NCI-H1105 treated with DMSO at 0.1 percent for 48 hours (cell line): ENCODE results near the gene KRTAP5-10.
A peak's percentile ranks its signal among the peaks of the same experiment; 100 is the strongest.
"Not testable (repeated sequence)": the region's sequence is repeated elsewhere in the genome, so short reads cannot be mapped to it uniquely, and the experiment has no call there.

Experiments
- DNase-seq: peaks from one replicate; lab custom pipeline; 2025; lab: John Stamatoyannopoulos, UW

Gene KRTAP5-10

GRCh38 chr11:71572811-71573210, 7.4 kb downstream of the KRTAP5-10 start:
- no peak for DNase-seq

DNA sequence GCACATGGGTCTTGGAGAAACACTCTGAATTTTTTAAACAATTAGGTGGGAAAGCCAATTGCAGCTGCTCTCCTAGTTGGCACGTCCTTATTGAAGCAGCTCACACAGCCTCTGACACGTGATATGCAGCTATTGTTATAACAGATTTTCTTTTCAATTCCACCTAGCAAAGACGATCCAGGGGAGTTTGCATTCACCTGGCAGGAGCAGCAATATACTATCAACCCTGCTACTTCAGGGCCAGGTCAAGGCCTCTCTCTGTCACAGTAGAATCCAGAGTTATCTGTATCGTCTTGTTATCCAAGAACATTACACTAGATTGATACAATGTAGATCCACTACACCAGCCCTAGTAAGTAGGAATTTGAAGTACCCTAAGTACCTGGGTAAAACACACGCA, 9.1 kb downstream of the KRTAP5-10 start:
- DNase-seq: peak; percentile 3

- DNase-seq: no peak
These were observed 10.5 kb downstream of the KRTAP5-10 start for GRCh38 chr11:71575723-71576424.

DNA sequence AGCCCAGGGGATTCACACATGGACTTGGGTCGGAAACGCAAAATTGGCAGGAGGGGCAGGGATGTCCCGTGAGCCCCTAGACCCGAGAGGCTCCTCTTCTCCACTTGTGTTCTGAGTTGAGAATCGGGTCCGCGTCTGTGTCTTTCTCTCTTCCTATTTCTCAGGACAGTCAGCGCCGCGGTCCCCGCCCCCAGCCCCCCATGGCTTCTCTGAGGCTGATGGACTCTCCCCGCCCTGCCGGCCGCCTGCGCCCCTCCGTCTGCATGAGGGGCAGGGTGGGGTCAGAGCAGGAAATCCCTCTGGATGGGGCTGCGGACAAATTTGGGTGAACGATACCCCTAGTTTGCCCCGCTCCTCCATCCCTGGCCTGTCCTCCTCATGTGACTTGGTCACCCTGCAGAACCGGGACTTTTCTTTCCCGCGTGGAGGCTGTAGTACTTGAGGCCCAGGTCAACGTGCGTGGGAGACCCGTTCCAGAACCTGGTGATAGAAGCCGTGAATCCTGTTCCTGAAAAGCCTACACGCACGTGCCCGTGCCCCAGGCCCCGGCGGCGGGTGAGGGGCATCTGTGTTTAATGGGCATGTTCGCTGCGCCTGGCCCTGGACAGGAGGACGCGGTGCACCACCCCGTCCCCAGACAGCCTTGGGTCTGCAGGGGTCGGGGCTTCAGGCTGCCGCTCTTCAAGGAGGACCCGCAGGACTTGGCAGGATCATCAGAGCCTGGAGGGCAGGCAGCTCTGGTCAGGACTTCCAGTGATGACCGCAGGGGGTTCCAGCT, 11.5 kb downstream of the KRTAP5-10 start:
- not testable (repeated sequence) for DNase-seq

- DNase-seq: no peak
These were observed 12.2 kb downstream of the KRTAP5-10 start for GRCh38 chr11:71577469-71578004.

DNA sequence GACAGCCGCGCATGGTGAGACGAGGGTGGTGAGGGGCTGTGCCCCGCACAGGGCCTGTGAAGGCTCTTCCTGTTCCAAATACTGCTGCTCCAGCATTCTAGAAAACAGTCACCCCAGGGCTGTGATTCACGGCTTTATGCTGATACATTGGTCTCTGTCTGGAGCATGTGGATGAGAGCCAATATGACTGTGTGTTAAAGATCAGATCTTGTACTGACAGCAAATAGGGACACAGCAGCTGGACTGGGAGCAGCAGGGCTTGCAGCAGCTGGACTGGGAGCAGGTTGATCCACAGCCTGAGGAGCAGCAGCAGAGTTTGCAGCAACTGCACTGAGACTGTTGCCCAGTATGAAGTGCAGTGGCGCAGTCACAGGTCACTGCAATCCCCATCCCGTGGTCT, 14.2 kb downstream of the KRTAP5-10 start:
- not testable (repeated sequence) for DNase-seq

DNA sequence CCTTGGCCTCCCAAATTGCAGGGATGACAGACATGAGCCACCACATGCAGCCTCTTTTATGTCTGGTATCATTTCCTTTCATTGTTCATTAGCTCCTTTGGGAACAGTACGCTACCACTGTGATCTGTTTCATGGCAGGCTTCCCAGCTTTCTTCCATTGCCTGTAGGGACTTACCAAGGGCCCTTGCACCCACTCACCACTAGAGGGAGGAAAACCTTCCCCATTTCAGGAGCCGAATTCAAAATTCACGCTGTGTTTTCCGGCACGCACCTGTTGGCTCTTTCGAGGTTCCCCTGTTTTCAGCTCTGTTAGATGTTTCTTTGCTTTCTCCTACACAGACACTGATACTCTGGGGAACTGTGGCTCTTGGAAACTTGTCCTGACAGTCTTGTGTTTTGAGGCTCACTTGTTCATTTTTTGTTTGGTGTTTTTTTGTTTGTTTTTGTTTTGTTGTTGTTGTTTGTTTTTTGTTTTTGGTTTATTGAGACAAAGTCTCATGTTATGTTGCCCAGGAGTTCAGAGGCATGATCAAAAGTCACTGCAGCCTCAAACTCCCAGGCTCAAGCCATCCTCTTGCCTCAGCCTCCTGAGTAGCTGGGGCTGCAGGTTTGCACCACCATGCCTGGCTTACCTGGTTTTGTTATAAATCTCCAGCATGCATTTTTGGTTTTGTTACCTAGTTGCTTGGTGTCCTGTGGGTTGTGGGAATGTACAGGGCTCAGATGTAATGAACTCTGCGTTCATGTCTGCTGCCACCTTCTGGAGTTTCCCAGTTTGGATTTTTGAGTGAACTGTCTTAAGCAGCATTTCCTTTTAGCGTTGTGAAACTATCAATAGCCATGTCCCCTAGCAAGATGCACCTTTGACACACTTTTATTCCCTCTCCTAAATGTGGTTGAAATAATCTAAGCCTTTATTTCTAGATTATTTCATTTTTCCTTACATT, 15.0 kb downstream of the KRTAP5-10 start:
- peak; percentile 80 for DNase-seq

DNA sequence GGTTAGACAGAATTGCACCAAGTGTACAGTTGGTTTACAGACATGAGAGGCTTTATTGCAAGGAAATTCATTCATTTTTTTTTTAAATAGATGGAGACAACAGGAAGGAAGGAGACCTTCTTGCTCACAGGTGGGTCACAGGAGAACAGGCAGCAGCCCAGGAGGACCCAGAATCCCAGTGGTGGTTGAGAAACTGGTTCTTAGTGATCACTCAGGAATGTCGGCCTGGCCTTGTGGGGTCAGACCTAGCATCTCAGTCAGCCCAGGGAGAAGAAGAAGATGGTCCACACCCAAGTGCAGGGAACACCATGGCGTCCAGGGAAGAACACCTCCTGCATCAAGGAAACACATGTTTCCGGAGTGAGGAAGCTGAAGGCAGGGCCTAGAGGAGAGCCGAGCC, 16.5 kb downstream of the KRTAP5-10 start:
- DNase-seq: no peak

- DNase-seq: no peak
These were observed 17.0 kb downstream of the KRTAP5-10 start, which contains the start of gene KRTAP5-11 for GRCh38 chr11:71582309-71582895. Gene KRTAP5-11, minus strand, starts transcription at chr11:71582875. Its CDS starts 38 bp downstream, at chr11:71582837.

DNA sequence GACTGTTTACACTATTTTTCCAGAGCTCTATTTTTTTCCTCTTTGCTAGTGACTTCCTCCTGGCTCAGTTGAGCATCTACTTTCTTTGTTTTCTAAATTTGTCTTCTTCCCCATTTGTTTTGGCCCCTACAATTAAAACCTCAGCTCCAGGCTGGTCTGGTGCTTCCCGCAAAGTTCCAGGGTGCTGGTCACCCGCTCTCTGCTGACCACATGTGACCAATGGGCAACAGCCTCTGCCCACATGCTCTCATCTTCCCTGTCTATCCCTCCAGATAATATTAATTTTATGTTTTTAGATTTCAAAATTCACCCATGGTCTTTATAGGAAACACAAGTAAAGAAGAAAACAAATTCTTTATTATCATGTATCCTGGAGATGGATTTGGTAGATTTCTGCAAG, 17.6 kb downstream of the KRTAP5-10 start:
- not testable (repeated sequence) for DNase-seq

DNA sequence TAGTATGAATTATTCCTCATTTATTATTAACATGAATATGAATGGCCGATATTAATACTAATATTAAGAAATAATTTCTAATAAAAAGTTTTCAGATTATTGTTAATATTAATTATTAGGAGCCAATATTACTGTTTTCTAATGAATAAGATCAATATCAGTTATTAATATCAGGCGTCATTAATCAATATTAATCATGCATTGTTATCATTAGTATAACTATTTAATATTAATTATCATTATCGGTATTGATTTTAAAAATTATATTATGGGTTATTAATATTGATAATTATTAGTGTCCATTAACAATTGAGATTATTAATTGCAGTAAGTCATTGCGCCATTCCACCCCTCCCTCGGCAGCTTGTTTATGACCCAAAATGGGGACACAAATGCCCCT, 20.3 kb downstream of the KRTAP5-10 start:
- DNase-seq: not testable (repeated sequence)

DNA sequence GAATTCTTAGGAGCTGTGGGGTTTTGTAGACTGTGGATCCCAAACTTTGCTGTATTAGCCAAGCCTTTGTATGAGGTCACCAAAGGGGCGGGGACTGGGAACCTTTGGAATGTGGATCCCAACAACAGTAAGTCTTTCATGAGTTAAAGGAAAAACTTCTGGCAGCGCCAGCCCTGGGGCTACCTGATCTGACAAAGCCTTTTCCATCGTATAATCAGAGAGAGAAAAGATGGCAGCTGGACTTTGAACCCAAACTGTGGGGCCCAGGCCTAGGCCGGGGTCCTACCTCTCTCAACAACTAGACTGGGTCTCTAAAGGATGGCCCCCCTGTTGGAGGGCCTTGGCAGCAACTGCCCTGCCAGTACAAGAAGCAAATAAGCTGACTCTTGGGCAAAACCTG, 23.0 kb downstream of the KRTAP5-10 start:
- not testable (repeated sequence) for DNase-seq

DNA sequence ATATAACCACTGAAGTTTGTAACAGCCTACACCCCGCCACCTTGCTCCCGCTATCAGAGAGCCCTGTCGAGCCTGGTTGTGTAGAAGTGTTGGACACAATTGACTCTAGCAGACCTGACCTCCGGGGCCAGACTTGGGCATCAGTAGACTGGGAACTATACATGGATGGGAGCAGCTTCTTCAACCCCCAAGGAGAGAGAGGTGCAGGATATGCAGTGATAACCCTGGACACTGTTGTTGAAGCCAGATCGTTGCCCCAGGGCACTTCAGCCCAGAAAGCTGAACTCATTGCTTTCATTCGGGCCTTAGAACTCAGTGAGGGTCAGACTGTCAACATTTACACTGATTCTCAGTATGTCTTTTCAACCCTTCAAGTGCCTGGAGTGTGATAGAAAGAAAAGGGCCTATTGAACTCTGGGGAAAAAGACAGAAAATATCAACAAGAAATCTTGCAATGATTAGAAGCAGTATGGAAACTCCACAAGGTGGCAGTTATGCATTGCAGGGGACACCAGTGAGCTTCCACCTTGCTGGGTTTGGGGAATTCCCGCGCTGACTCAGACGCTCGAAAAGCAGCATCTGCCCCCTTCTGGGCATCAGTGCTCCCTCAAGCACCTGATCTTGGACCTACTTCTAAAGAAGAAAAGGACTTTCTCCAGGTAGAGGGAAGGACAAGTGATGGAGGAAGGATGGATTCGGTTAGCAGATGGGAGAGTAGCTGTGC, 23.6 kb downstream of the KRTAP5-10 start:
- not testable (repeated sequence) for DNase-seq

DNA sequence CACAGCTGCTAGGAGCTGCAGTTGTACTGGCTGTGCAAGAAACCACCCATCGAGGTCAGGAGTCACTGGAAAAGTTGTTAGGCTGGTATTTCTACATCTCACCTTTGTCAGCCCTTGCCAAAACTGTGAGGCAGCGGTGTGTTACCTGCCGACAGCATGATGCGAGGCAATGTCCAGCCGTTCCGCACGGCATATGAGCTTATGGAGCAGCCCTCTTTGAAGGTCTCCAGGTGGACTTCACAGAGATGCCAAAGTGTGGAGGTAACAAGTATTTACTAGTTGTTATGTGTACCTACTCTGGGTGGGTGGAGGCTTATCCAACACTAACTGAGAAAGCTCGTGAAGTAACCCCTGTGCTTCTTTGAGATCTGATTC, 24.2 kb downstream of the KRTAP5-10 start:
- DNase-seq: not testable (repeated sequence)

GRCh38 chr11:71603221-71603620, 37.9 kb downstream of the KRTAP5-10 start:
- DNase-seq: not testable (repeated sequence)

DNA sequence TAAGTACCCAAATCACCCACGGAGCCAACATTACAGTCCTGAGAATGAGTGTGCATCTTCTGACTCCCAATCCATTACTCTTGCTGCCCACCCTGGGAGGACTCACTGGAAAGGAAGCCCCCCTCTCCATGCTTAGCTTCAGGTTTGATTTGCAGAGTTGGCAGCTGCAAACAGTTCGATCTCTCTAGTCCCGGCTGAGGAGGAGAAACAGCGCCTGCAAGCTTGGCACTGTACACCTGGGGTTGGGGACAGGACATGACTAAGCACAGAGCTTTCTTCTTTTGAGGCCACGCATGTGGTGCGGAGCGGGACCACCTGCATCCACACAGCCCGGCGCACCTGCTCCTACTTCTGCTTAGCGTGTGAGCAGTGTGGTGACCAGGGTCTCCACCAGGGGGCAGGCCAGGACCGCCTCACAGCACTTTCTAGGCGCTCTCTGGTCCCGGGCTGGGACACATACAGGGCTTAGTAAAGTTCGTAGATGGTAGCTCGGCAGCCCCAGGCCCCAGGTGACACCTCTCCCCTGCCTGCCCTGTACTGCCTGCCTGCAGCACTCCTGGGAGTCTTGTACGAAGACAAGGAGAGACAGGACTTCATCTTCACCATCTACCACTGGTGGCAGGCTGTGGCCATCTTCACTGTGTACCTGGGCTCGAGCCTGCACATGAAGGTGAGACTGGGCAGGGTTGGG, 39.6 kb downstream of the KRTAP5-10 start:
- not testable (repeated sequence) for DNase-seq

GRCh38 chr11:71606853-71607519, 41.6 kb downstream of the KRTAP5-10 start:
- DNase-seq: not testable (repeated sequence)

GRCh38 chr11:71607520-71608216, 42.3 kb downstream of the KRTAP5-10 start:
- DNase-seq: not testable (repeated sequence)

GRCh38 chr11:71608272-71608671, 42.9 kb downstream of the KRTAP5-10 start:
- not testable (repeated sequence) for DNase-seq
